H1 (cell line): Measurements from ENCODE around the gene VSTM2L. TPM values are rescaled to one million over a fixed set of nuclear protein-coding genes. Genes with fewer than 3 reads are reported as not detected.

Experiments used
- ASH2L ChIP-seq: fragments of 200-600, 300-600 bp; sonication (generic); IDR thresholded peaks from one replicate; pipeline ENCODE4 v1.7.1; 2017; ENCODE audit warnings: low read length
- RAD21 ChIP-seq, 2 experiments: IDR thresholded peaks in 1 of 2; conservative IDR thresholded peaks in 1 of 2; 2 replicates each; pipeline ENCODE4 v1.6.1; 2011; ENCODE audit warnings: low read depth in 2 of 2, low read length in 2 of 2, improper control_type of control experiment in 1 of 2, inconsistent platforms in 1 of 2, mild to moderate bottlenecking in 1 of 2, moderate library complexity in 1 of 2
- RXRA ChIP-seq: IDR thresholded peaks from 2 replicates; pipeline ENCODE4 v1.6.1; 2011; ENCODE audit warnings: low read depth, mild to moderate bottlenecking, low read length, moderate library complexity; ENCODE audit not compliant: insufficient read depth
- polyA plus RNA-seq, 7 experiments: library from polyadenylated mRNA; depleted of rRNA in 3 of 7; stranded (reverse) in 5 of 7; unstranded in 2 of 7; fragments of >200 nt in 5 of 7; fragments of 200-250 nt in 2 of 7; gene quantifications; 1 replicate in 5 of 7; 2 replicates in 1 of 7; 4 replicates in 1 of 7; pipeline versions ENCODE4 v1.2.1 to v1.2.3, GENCODE V29; 2011 to 2013; ENCODE audit warnings: missing spikeins in 2 of 7, mixed read lengths in 2 of 7
- total RNA-seq: library from RNA; stranded (reverse); fragmentation: NEBNext Ultra II Directional; extraction: Animal tissue kit (Norgen Biotek cat#: 25700); gene quantifications from 2 replicates; pipeline ENCODE4 v1.2.1, GENCODE V29; 2021
- TF ChIP-seq, protein P1 (sequence below): fragments of 300-600 bp; sonication (generic); IDR thresholded peaks from 2 replicates; pipeline ENCODE4 v1.7.1; 2012; ENCODE audit warnings: low read length, moderate library complexity, mild to moderate bottlenecking, inconsistent platforms; ENCODE audit not compliant: insufficient replicate concordance
- TF ChIP-seq, protein P2 (sequence below), 3 experiments: IDR thresholded peaks; 1 replicate in 2 of 3; 2 replicates in 1 of 3; pipeline versions ENCODE4 v1.5.1 to v1.6.1; 2011; ENCODE audit warnings: low read length in 3 of 3, mild to moderate bottlenecking in 3 of 3, inconsistent platforms in 2 of 3, low read depth in 1 of 3, moderate library complexity in 1 of 3; ENCODE audit not compliant: insufficient read depth in 1 of 3; ENCODE audit errors: control extremely low read depth in 1 of 3

VSTM2L gene
- total and polyA plus RNA-seq, 2 of the 8 experiments (the other 6 are each of a cell fraction or from before 2014, with no cell fraction given), result 1.3 to 3.2 TPM

DNA sequence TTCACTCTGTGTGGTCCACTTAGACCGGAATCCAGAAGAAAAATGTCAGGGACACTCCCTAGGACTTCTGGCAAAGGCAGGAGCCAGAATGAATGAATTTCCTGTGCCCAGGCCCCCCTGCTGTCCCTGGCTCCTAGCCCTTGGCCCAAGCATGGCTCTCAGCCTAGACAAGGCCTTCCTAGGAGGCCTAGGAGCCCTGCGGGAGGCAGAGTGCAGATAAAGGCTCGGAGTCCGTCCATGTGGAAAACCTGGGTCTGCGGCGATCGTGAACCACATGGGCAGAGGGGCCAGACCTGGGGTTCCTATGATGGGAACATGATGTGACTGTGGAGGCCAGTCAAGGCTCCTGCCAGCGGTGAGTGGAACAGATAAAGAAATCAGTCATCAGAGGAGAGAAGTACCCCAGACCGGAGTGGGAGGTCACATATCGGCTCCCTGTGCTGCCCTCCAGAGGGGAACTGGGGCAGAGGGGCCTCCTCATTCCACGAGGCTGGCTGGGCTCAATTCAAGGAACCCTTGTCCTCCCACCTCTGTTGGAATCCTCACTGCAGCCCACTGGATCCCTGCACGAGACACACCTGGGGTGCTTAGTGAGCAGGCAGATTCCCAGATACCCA, 5.9 kb upstream of the VSTM2L start (continued):
- TF ChIP-seq, protein P1, sequence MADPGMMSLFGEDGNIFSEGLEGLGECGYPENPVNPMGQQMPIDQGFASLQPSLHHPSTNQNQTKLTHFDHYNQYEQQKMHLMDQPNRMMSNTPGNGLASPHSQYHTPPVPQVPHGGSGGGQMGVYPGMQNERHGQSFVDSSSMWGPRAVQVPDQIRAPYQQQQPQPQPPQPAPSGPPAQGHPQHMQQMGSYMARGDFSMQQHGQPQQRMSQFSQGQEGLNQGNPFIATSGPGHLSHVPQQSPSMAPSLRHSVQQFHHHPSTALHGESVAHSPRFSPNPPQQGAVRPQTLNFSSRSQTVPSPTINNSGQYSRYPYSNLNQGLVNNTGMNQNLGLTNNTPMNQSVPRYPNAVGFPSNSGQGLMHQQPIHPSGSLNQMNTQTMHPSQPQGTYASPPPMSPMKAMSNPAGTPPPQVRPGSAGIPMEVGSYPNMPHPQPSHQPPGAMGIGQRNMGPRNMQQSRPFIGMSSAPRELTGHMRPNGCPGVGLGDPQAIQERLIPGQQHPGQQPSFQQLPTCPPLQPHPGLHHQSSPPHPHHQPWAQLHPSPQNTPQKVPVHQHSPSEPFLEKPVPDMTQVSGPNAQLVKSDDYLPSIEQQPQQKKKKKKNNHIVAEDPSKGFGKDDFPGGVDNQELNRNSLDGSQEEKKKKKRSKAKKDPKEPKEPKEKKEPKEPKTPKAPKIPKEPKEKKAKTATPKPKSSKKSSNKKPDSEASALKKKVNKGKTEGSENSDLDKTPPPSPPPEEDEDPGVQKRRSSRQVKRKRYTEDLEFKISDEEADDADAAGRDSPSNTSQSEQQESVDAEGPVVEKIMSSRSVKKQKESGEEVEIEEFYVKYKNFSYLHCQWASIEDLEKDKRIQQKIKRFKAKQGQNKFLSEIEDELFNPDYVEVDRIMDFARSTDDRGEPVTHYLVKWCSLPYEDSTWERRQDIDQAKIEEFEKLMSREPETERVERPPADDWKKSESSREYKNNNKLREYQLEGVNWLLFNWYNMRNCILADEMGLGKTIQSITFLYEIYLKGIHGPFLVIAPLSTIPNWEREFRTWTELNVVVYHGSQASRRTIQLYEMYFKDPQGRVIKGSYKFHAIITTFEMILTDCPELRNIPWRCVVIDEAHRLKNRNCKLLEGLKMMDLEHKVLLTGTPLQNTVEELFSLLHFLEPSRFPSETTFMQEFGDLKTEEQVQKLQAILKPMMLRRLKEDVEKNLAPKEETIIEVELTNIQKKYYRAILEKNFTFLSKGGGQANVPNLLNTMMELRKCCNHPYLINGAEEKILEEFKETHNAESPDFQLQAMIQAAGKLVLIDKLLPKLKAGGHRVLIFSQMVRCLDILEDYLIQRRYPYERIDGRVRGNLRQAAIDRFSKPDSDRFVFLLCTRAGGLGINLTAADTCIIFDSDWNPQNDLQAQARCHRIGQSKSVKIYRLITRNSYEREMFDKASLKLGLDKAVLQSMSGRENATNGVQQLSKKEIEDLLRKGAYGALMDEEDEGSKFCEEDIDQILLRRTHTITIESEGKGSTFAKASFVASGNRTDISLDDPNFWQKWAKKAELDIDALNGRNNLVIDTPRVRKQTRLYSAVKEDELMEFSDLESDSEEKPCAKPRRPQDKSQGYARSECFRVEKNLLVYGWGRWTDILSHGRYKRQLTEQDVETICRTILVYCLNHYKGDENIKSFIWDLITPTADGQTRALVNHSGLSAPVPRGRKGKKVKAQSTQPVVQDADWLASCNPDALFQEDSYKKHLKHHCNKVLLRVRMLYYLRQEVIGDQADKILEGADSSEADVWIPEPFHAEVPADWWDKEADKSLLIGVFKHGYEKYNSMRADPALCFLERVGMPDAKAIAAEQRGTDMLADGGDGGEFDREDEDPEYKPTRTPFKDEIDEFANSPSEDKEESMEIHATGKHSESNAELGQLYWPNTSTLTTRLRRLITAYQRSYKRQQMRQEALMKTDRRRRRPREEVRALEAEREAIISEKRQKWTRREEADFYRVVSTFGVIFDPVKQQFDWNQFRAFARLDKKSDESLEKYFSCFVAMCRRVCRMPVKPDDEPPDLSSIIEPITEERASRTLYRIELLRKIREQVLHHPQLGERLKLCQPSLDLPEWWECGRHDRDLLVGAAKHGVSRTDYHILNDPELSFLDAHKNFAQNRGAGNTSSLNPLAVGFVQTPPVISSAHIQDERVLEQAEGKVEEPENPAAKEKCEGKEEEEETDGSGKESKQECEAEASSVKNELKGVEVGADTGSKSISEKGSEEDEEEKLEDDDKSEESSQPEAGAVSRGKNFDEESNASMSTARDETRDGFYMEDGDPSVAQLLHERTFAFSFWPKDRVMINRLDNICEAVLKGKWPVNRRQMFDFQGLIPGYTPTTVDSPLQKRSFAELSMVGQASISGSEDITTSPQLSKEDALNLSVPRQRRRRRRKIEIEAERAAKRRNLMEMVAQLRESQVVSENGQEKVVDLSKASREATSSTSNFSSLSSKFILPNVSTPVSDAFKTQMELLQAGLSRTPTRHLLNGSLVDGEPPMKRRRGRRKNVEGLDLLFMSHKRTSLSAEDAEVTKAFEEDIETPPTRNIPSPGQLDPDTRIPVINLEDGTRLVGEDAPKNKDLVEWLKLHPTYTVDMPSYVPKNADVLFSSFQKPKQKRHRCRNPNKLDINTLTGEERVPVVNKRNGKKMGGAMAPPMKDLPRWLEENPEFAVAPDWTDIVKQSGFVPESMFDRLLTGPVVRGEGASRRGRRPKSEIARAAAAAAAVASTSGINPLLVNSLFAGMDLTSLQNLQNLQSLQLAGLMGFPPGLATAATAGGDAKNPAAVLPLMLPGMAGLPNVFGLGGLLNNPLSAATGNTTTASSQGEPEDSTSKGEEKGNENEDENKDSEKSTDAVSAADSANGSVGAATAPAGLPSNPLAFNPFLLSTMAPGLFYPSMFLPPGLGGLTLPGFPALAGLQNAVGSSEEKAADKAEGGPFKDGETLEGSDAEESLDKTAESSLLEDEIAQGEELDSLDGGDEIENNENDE, result no peak
- TF ChIP-seq ASH2L (no peak), RXRA (no peak), RAD21 (IDR thresholded peaks at IDR 0.05 in 1 of 2, conservative IDR thresholded peaks at IDR 0.05 in 1 of 2; ENCODE audit: low read depth in 2 of 2, low read length in 2 of 2) (peak; percentile 77 to 80)
- TF ChIP-seq, protein P2, sequence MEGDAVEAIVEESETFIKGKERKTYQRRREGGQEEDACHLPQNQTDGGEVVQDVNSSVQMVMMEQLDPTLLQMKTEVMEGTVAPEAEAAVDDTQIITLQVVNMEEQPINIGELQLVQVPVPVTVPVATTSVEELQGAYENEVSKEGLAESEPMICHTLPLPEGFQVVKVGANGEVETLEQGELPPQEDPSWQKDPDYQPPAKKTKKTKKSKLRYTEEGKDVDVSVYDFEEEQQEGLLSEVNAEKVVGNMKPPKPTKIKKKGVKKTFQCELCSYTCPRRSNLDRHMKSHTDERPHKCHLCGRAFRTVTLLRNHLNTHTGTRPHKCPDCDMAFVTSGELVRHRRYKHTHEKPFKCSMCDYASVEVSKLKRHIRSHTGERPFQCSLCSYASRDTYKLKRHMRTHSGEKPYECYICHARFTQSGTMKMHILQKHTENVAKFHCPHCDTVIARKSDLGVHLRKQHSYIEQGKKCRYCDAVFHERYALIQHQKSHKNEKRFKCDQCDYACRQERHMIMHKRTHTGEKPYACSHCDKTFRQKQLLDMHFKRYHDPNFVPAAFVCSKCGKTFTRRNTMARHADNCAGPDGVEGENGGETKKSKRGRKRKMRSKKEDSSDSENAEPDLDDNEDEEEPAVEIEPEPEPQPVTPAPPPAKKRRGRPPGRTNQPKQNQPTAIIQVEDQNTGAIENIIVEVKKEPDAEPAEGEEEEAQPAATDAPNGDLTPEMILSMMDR (IDR thresholded peaks at IDR 0.05; ENCODE audit: control extremely low read depth in 1 of 3, insufficient read depth in 1 of 3, low read depth in 1 of 3, low read length in 3 of 3), result peak; percentile 64 to 79 (median 74)
- TF ChIP-seq, all 59 proteins: peak for 2
